ENCODE measurements around the gene RAB6B.

DNA sequence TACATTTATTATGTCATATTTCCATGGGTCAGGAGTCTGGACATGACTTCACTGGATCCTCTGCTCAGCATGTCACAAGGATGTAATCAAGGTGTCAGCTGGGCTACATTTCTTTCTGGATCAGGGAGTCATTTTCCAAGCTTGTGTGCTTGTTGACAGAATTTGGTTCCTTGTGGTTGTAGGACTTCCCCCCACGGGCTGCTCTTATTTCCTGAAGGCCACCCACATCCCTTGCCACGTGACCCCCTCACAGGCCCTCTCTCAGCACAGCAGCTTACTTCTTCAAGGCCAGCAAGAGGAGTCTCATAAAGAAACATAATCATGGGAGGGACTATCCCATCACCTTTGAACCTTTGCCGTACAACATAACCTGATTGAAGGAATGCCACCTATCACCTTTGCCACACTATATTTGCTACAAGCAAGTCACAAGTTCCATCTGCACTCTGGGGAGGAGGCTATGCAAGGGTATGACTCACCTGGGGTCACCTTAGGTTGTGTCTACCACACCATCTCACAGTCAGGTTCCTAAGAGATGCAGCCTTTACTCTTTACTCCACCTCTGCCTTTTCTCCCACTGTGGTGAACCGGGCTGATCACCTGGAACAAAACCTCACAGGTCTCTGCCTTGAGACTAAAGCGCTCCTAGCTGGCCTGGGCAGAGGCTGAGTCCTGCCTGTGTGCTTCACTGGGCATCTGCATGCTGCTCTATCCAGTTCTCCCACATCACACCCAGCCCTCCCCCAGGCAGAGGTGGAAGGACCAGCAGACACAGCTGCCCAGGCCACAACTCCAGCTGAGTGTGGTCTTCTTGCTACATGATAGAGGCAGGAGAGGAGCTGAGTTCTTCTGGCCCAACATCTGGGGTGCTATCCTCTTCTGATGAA, 13.5 kb downstream of the RAB6B start:
- TF ChIP-seq SP1 (IDR thresholded peaks at IDR 0.05; ENCODE audit: low read depth): no peak
- TF ChIP-seq, protein P1, sequence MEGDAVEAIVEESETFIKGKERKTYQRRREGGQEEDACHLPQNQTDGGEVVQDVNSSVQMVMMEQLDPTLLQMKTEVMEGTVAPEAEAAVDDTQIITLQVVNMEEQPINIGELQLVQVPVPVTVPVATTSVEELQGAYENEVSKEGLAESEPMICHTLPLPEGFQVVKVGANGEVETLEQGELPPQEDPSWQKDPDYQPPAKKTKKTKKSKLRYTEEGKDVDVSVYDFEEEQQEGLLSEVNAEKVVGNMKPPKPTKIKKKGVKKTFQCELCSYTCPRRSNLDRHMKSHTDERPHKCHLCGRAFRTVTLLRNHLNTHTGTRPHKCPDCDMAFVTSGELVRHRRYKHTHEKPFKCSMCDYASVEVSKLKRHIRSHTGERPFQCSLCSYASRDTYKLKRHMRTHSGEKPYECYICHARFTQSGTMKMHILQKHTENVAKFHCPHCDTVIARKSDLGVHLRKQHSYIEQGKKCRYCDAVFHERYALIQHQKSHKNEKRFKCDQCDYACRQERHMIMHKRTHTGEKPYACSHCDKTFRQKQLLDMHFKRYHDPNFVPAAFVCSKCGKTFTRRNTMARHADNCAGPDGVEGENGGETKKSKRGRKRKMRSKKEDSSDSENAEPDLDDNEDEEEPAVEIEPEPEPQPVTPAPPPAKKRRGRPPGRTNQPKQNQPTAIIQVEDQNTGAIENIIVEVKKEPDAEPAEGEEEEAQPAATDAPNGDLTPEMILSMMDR (IDR thresholded peaks at IDR 0.05 in 2 of 3, conservative IDR thresholded peaks at IDR 0.05 in 1 of 3; ENCODE audit: borderline replicate concordance in 1 of 3, insufficient read depth in 1 of 3, low read depth in 2 of 3, low read length in 2 of 3): no peak
- no peak for TF ChIP-seq POLR2A (IDR thresholded peaks at IDR 0.05; ENCODE audit: borderline replicate concordance, extremely low read depth, insufficient read depth, insufficient read length)
- TF ChIP-seq, protein P2, sequence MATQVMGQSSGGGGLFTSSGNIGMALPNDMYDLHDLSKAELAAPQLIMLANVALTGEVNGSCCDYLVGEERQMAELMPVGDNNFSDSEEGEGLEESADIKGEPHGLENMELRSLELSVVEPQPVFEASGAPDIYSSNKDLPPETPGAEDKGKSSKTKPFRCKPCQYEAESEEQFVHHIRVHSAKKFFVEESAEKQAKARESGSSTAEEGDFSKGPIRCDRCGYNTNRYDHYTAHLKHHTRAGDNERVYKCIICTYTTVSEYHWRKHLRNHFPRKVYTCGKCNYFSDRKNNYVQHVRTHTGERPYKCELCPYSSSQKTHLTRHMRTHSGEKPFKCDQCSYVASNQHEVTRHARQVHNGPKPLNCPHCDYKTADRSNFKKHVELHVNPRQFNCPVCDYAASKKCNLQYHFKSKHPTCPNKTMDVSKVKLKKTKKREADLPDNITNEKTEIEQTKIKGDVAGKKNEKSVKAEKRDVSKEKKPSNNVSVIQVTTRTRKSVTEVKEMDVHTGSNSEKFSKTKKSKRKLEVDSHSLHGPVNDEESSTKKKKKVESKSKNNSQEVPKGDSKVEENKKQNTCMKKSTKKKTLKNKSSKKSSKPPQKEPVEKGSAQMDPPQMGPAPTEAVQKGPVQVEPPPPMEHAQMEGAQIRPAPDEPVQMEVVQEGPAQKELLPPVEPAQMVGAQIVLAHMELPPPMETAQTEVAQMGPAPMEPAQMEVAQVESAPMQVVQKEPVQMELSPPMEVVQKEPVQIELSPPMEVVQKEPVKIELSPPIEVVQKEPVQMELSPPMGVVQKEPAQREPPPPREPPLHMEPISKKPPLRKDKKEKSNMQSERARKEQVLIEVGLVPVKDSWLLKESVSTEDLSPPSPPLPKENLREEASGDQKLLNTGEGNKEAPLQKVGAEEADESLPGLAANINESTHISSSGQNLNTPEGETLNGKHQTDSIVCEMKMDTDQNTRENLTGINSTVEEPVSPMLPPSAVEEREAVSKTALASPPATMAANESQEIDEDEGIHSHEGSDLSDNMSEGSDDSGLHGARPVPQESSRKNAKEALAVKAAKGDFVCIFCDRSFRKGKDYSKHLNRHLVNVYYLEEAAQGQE (IDR thresholded peaks at IDR 0.05; ENCODE audit: low read depth): no peak
- TF ChIP-seq JUND (IDR thresholded peaks at IDR 0.05): no peak
- TF ChIP-seq EZH2 (IDR thresholded peaks at IDR 0.05): no peak
- TF ChIP-seq YY1 (IDR thresholded peaks at IDR 0.05; ENCODE audit: extremely low read depth, insufficient replicate concordance, low read depth, low read length): no peak
- no peak for TF ChIP-seq CBX3 (IDR thresholded peaks at IDR 0.05; ENCODE audit: low read depth)
- TF ChIP-seq, protein P3, sequence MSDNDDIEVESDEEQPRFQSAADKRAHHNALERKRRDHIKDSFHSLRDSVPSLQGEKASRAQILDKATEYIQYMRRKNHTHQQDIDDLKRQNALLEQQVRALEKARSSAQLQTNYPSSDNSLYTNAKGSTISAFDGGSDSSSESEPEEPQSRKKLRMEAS (IDR thresholded peaks at IDR 0.05): no peak
- TF ChIP-seq POLR2AphosphoS5 (IDR thresholded peaks at IDR 0.05; ENCODE audit: low read depth, low read length): no peak
- TF ChIP-seq RAD21 (IDR thresholded peaks at IDR 0.05; ENCODE audit: low read depth): no peak

All from HCT116 (cell line).